ENCODE results near the gene KLHL42. TPM values are rescaled to one million over a fixed set of nuclear protein-coding genes. Genes with fewer than 3 reads are reported as not detected.

Gene KLHL42
- total RNA-seq, 1 experiment from 2014 or later, result 21.5 TPM

DNA sequence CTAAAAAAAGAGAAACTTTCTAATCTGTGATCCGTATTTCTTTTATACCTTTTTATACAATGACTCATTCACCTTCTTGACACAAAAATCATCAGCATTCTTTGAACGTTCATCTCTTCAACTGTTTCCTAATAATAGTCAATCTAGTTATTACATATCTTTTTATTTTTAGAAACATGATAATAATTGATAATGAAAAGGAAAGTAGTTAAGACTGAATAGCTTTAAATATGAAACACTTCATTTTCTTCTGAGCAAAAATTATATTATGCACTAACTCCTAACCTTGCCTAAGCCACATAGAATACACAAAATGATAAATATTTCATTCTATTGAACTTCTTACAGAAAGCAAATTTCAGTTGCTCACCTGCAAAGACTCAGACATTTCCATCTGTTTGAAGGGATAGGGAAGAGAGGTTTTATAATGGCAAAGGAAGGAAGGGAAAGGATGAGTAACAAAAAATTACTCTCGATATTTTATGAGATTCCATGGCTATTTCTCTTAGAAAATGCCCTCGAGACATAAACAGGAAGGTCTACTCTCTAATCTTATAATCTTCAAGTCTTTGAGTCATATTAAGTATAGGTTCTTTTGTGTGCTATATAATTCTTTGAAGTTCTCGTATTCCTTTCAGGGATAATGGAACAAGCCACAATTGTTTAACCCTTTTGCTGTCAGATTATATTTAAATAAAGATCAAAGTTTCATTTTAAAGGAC is 7.5 kb upstream of the KLHL42 start (continued):
- TF ChIP-seq, protein P1, sequence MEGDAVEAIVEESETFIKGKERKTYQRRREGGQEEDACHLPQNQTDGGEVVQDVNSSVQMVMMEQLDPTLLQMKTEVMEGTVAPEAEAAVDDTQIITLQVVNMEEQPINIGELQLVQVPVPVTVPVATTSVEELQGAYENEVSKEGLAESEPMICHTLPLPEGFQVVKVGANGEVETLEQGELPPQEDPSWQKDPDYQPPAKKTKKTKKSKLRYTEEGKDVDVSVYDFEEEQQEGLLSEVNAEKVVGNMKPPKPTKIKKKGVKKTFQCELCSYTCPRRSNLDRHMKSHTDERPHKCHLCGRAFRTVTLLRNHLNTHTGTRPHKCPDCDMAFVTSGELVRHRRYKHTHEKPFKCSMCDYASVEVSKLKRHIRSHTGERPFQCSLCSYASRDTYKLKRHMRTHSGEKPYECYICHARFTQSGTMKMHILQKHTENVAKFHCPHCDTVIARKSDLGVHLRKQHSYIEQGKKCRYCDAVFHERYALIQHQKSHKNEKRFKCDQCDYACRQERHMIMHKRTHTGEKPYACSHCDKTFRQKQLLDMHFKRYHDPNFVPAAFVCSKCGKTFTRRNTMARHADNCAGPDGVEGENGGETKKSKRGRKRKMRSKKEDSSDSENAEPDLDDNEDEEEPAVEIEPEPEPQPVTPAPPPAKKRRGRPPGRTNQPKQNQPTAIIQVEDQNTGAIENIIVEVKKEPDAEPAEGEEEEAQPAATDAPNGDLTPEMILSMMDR (IDR thresholded peaks at IDR 0.05 in 2 of 3, conservative IDR thresholded peaks at IDR 0.05 in 1 of 3; ENCODE audit: borderline replicate concordance in 1 of 3, insufficient read depth in 1 of 3, low read depth in 2 of 3, low read length in 2 of 3), result no peak
- TF ChIP-seq, protein P2, sequence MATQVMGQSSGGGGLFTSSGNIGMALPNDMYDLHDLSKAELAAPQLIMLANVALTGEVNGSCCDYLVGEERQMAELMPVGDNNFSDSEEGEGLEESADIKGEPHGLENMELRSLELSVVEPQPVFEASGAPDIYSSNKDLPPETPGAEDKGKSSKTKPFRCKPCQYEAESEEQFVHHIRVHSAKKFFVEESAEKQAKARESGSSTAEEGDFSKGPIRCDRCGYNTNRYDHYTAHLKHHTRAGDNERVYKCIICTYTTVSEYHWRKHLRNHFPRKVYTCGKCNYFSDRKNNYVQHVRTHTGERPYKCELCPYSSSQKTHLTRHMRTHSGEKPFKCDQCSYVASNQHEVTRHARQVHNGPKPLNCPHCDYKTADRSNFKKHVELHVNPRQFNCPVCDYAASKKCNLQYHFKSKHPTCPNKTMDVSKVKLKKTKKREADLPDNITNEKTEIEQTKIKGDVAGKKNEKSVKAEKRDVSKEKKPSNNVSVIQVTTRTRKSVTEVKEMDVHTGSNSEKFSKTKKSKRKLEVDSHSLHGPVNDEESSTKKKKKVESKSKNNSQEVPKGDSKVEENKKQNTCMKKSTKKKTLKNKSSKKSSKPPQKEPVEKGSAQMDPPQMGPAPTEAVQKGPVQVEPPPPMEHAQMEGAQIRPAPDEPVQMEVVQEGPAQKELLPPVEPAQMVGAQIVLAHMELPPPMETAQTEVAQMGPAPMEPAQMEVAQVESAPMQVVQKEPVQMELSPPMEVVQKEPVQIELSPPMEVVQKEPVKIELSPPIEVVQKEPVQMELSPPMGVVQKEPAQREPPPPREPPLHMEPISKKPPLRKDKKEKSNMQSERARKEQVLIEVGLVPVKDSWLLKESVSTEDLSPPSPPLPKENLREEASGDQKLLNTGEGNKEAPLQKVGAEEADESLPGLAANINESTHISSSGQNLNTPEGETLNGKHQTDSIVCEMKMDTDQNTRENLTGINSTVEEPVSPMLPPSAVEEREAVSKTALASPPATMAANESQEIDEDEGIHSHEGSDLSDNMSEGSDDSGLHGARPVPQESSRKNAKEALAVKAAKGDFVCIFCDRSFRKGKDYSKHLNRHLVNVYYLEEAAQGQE (IDR thresholded peaks at IDR 0.05; ENCODE audit: low read depth), result no peak
- TF ChIP-seq EGR1 (IDR thresholded peaks at IDR 0.05; ENCODE audit: low read depth) (no peak), CEBPB (IDR thresholded peaks at IDR 0.05; ENCODE audit: low read depth) (no peak), EZH2phosphoT487 (IDR thresholded peaks at IDR 0.05; ENCODE audit: borderline replicate concordance) (no peak), SIN3A (IDR thresholded peaks at IDR 0.05; ENCODE audit: low read depth) (no peak)

DNA sequence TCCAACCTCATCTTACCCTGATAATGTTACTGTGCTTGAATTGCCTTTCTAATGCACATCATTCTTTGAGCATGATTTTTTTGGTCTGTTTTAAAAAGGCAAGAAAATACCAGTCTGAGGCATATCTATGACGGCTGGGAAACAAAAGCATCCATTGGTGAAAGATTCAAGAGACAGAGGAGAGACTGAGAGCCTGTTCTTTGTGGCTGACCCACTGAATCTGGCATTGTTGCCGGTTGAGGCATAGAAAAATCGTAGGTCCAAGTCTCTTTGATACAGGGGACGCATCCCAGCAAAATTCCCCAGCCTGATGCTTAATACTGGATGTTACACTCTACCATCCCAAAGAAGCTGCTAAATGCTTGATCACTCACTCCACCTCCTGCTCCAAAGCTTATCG is 2.9 kb upstream of the KLHL42 start:
- ChIA-PET CTCF (no interaction called here), POLR2A (no interaction called here)
- H2AFZ ChIP-seq (ENCODE audit: low read depth, low read length, poor library complexity, severe bottlenecking), result no peak overlapping the region
- TF ChIP-seq POLR2AphosphoS5 (IDR thresholded peaks at IDR 0.05; ENCODE audit: low read depth, low read length) (no peak), ELF1 (IDR thresholded peaks at IDR 0.05; ENCODE audit: borderline replicate concordance, low read depth) (no peak), ZNF274 (IDR thresholded peaks at IDR 0.05; ENCODE audit: low read depth, low read length) (no peak), EZH2 (IDR thresholded peaks at IDR 0.05) (no peak), CEBPB (IDR thresholded peaks at IDR 0.05; ENCODE audit: low read depth) (no peak), EGR1 (IDR thresholded peaks at IDR 0.05; ENCODE audit: low read depth) (no peak), TCF7L2 (IDR thresholded peaks at IDR 0.05; ENCODE audit: borderline replicate concordance, extremely low read depth, insufficient read depth, insufficient read length) (no peak), CBX3 (IDR thresholded peaks at IDR 0.05; ENCODE audit: low read depth) (no peak), SP1 (IDR thresholded peaks at IDR 0.05; ENCODE audit: low read depth) (no peak), JUND (IDR thresholded peaks at IDR 0.05) (no peak), FOSL1 (IDR thresholded peaks at IDR 0.05; ENCODE audit: low read depth) (no peak), YY1 (IDR thresholded peaks at IDR 0.05; ENCODE audit: extremely low read depth, insufficient replicate concordance, low read depth, low read length) (no peak), SIN3A (IDR thresholded peaks at IDR 0.05; ENCODE audit: low read depth) (no peak)
- TF ChIP-seq, protein P3, sequence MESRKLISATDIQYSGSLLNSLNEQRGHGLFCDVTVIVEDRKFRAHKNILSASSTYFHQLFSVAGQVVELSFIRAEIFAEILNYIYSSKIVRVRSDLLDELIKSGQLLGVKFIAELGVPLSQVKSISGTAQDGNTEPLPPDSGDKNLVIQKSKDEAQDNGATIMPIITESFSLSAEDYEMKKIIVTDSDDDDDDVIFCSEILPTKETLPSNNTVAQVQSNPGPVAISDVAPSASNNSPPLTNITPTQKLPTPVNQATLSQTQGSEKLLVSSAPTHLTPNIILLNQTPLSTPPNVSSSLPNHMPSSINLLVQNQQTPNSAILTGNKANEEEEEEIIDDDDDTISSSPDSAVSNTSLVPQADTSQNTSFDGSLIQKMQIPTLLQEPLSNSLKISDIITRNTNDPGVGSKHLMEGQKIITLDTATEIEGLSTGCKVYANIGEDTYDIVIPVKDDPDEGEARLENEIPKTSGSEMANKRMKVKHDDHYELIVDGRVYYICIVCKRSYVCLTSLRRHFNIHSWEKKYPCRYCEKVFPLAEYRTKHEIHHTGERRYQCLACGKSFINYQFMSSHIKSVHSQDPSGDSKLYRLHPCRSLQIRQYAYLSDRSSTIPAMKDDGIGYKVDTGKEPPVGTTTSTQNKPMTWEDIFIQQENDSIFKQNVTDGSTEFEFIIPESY (IDR thresholded peaks at IDR 0.05; ENCODE audit: extremely low read depth, insufficient replicate concordance, low read length), result no peak

More for the DNA sequence above, 2.9 kb upstream of the KLHL42 start:
- Histone ChIP-seq H3K27me3 (ENCODE audit: insufficient read depth, low read length) (no peaks in the 10 kb centered on the region), H3K4me2 (ENCODE audit: low read length) (no peak overlapping the region), H3K27ac (ENCODE audit: low read depth, low read length) (no peak overlapping the region), H3K4me1 (ENCODE audit: control insufficient read depth in 1 of 2, insufficient read depth in 2 of 2, low read length in 2 of 2) (peaks cover 19 to 41% of the 10 kb centered on the region in 2 experiments), H3K9me3 (ENCODE audit: control insufficient read depth in 1 of 2, insufficient read depth in 1 of 2, low read depth in 1 of 2, low read length in 2 of 2) (no peaks in the 10 kb centered on the region), H3K4me3 (replicated peaks in 1 of 2; ENCODE audit: low read depth in 1 of 2, low read length in 2 of 2) (no peak overlapping the region), H4K20me1 (ENCODE audit: insufficient read depth) (no peaks in the 10 kb centered on the region), H3K9me2 (ENCODE audit: insufficient read depth) (no peaks in the 10 kb centered on the region), H3K36me3 (ENCODE audit: control insufficient read depth in 1 of 2, insufficient read depth in 2 of 2, low read length in 2 of 2) (no peaks in the 10 kb centered on the region), H3K79me2 (ENCODE audit: insufficient read depth, low read length) (peaks cover 18% of the 10 kb centered on the region), H3K9ac (ENCODE audit: low read length) (no peak overlapping the region)
- DNase-seq (ENCODE audit: low read depth, low spot score) (no peak), ATAC-seq (no peak)
- intact Hi-C loops (cut with micrococcal nuclease), result no loop called here
- no TSS peak for BruUV-seq (replicated peaks)
- RAD21 ChIA-PET (ENCODE audit: low non-redundant PET in 1 of 2, low total read pairs in 2 of 2, uncharacterized antibody in 2 of 2, unreplicated experiment in 2 of 2), result no interaction called here

Measured in HCT116 (cell line).